Fibroblast of the aortic adventitia (primary cell): ENCODE results near the gene TLR4. TPM values are rescaled to one million over a fixed set of nuclear protein-coding genes. Genes with fewer than 3 reads are reported as not detected.

ENCODE experiments used
- DNase-seq: peaks from one replicate; pipeline ENCODE4 v3.0.0-alpha.2; 2010; ENCODE audit warnings: low read depth
- H3K4me3 ChIP-seq: 2 replicates; pipeline ENCODE4 v1.5.1; 2011; ENCODE audit warnings: low read depth, mild to moderate bottlenecking, control low read depth, low read length, moderate library complexity
- CTCF ChIP-seq: IDR thresholded peaks from 2 replicates; pipeline ENCODE4 v1.5.1; 2011; ENCODE audit warnings: mild to moderate bottlenecking, low read length, control low read depth, inconsistent platforms; ENCODE audit not compliant: insufficient read depth
- total RNA-seq: library from RNA; depleted of rRNA; stranded (reverse); fragments of >200 nt; gene quantifications from 2 replicates; pipeline ENCODE4 v1.2.3, GENCODE V29; 2012; ENCODE audit warnings: low replicate concordance

Gene TLR4
- total RNA-seq, 1 donor, result 16.8 TPM

- DNase-seq, result peak; percentile 42
- TF ChIP-seq CTCF, result no peak
- H3K4me3 ChIP-seq, result no peak overlapping the region
Observed at GRCh38 chr9:117707561-117707960, 3.4 kb downstream of the TLR4 start.

GRCh38 chr9:117709936-117710335 is 5.7 kb downstream of the TLR4 start:
- no peak overlapping the region for H3K4me3 ChIP-seq
- no peak for TF ChIP-seq CTCF
- DNase-seq, result no peak

- no peak for TF ChIP-seq CTCF
- DNase-seq, result no peak
- no peak overlapping the region for H3K4me3 ChIP-seq
Observed at GRCh38 chr9:117714282-117714681, 10.1 kb downstream of the TLR4 start.

- no peak for TF ChIP-seq CTCF
- DNase-seq, result peak; percentile 42
Observed at GRCh38 chr9:117715411-117715989, 11.3 kb downstream of the TLR4 start.

GRCh38 chr9:117718085-117718484 is 13.9 kb downstream of the TLR4 start:
- H3K4me3 ChIP-seq, result no peak overlapping the region
- peak; percentile 42 for DNase-seq
- no peak for TF ChIP-seq CTCF

More at GRCh38 chr9:117715411-117715989, 11.3 kb downstream of the TLR4 start:
- H3K4me3 ChIP-seq, result no peak overlapping the region

GRCh38 chr9:117718701-117719100 is 14.5 kb downstream of the TLR4 start:
- H3K4me3 ChIP-seq, result no peak overlapping the region
- DNase-seq, result no peak
- TF ChIP-seq CTCF, result no peak
